8988T (cell line): ENCODE results near the gene SMAD7.

Source experiments
- DNase-seq: peaks from one replicate; pipeline ENCODE4 v3.0.0; 2011

Gene SMAD7

GRCh38 chr18:48929212-48929612 is 21.6 kb downstream of the SMAD7 start:
- DNase-seq: no peak

GRCh38 chr18:48928787-48929186 is 22.0 kb downstream of the SMAD7 start:
- DNase-seq: no peak

GRCh38 chr18:48927286-48928080 is 23.3 kb downstream of the SMAD7 start:
- no peak for DNase-seq

GRCh38 chr18:48926420-48926857 is 24.3 kb downstream of the SMAD7 start:
- no peak for DNase-seq

GRCh38 chr18:48925491-48925780 is 25.3 kb downstream of the SMAD7 start:
- no peak for DNase-seq

GRCh38 chr18:48924630-48925490 is 25.9 kb downstream of the SMAD7 start:
- no peak for DNase-seq

GRCh38 chr18:48923746-48924629 is 26.8 kb downstream of the SMAD7 start:
- DNase-seq: no peak

GRCh38 chr18:48922801-48923730 is 27.7 kb downstream of the SMAD7 start:
- no peak for DNase-seq

GRCh38 chr18:48922226-48922800 is 28.5 kb downstream of the SMAD7 start:
- DNase-seq: no peak

GRCh38 chr18:48921305-48922225 is 29.2 kb downstream of the SMAD7 start:
- no peak for DNase-seq

GRCh38 chr18:48920408-48921038 is 30.2 kb downstream of the SMAD7 start:
- no peak for DNase-seq

- DNase-seq: no peak
Measured at GRCh38 chr18:48919547-48919946, 31.2 kb downstream of the SMAD7 start.

- no peak for DNase-seq
Measured at GRCh38 chr18:48918660-48919456, 31.9 kb downstream of the SMAD7 start.

- DNase-seq: no peak
Measured at GRCh38 chr18:48917579-48918517, 32.9 kb downstream of the SMAD7 start.

- no peak for DNase-seq
Measured at GRCh38 chr18:48915626-48916425, 34.9 kb downstream of the SMAD7 start.

- DNase-seq: no peak
Measured at GRCh38 chr18:48914581-48915251, 36.0 kb downstream of the SMAD7 start.
